Ishikawa (cell line): ENCODE measurements around the gene NFE2L1.

Experiments
- CEBPB ChIP-seq: IDR thresholded peaks from 2 replicates; pipeline ENCODE4 v1.6.1; 2012
- EP300 ChIP-seq: IDR thresholded peaks from 2 replicates; pipeline ENCODE4 v1.6.1; 2012; ENCODE audit warnings: borderline replicate concordance
- TAF1 ChIP-seq: IDR thresholded peaks from 2 replicates; pipeline ENCODE4 v1.6.1; 2012; ENCODE audit warnings: low read depth, mild to moderate bottlenecking

DNA sequence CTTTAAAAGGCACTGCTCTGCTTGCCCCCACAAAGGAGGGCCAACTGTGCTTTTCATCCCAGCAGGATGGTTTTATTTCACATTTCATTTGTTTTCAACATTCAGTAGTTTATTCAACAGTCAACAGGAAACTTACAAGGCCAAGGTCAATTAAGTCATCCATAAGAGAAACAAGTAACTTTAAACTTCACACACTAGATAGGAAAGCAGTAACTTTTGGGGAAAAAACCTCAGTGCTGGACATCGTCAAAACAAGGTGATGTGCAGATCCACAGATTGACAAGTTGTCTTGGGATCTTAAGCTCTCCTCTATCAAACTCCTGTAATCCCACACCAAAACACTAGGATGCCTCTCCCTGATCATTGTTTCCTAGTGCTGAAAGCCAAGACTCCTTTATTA is 18.5 kb downstream of the NFE2L1 start:
- no peak for TF ChIP-seq TAF1
- no peak for TF ChIP-seq EP300
- TF ChIP-seq CEBPB = no peak
